IMR-90 (cell line): ENCODE data around the gene HMGCLL1. TPM values are rescaled to one million over a fixed set of nuclear protein-coding genes. Genes with fewer than 3 reads are reported as not detected.

ENCODE experiments used
- ATAC-seq: fragments of 200-7000 bp; cut with Tn5 transposase; 2 replicates; pipeline ENCODE4 v1.9.1; 2020; ENCODE audit warnings: low read depth, mild to moderate bottlenecking, moderate library complexity
- BruUV-seq: library from RNA; stranded (reverse); fragments of 400-500 nt; replicated peaks from 2 replicates; lab custom pipeline; 2021; lab: Mats Ljungman, UMichigan
- CTCF ChIA-PET: fragments of 300-600 bp; formaldehyde crosslinking; extraction: SDS; loops from one replicate; lab custom pipeline; 2021; ENCODE audit warnings: antibody characterized with exemption; lab: Yijun Ruan, JAX
- POLR2A ChIA-PET: fragments of 300-600 bp; sonication (Branson Sonifier 250); formaldehyde crosslinking; loops from one replicate; lab custom pipeline; 2022; ENCODE audit warnings: antibody characterized with exemption; ENCODE audit not compliant: unreplicated experiment; lab: Charles Lee
- DNase-seq: peaks from one replicate; pipeline ENCODE4 v3.0.0; 2013
- H2AFZ ChIP-seq: replicated peaks from 2 replicates; pipeline ENCODE3; 2013; ENCODE audit warnings: low read length, mild to moderate bottlenecking; ENCODE audit not compliant: poor library complexity
- H2AK5ac ChIP-seq: 2 replicates; pipeline ENCODE4 v1.6.1; 2013; ENCODE audit warnings: low read depth, low read length, inconsistent platforms
- H2AK9ac ChIP-seq: replicated peaks from 2 replicates; pipeline ENCODE3; 2013; ENCODE audit warnings: mild to moderate bottlenecking, low read depth, low read length, moderate library complexity; ENCODE audit not compliant: poor library complexity
- H2BK120ac ChIP-seq: 2 replicates; pipeline ENCODE4 v1.6.1; 2013; ENCODE audit warnings: low read depth, low read length, inconsistent platforms
- H2BK15ac ChIP-seq: 3 replicates; pipeline ENCODE4 v1.6.1; 2013; ENCODE audit warnings: low read depth, low read length, inconsistent platforms
- H2BK20ac ChIP-seq: 2 replicates; pipeline ENCODE4 v1.6.1; 2013; ENCODE audit warnings: low read depth, mild to moderate bottlenecking, inconsistent platforms, low read length, moderate library complexity
- H2BK5ac ChIP-seq: 2 replicates; pipeline ENCODE4 v1.6.1; 2013; ENCODE audit warnings: mild to moderate bottlenecking, low read depth, low read length, inconsistent platforms; ENCODE audit not compliant: poor library complexity, severe bottlenecking
- H3K14ac ChIP-seq: replicated peaks from 2 replicates; pipeline ENCODE4 v1.6.1; 2013; ENCODE audit warnings: low read depth, low read length, inconsistent platforms
- H3K18ac ChIP-seq: 2 replicates; pipeline ENCODE4 v1.6.1; 2013; ENCODE audit warnings: low read depth, low read length, control low read depth
- H3K23ac ChIP-seq: 2 replicates; pipeline ENCODE4 v1.6.1; 2013; ENCODE audit warnings: low read depth, low read length, inconsistent platforms
- H3K27ac ChIP-seq: 2 replicates; pipeline ENCODE4 v1.5.1; 2013; ENCODE audit warnings: mild to moderate bottlenecking, control low read depth, low read length; ENCODE audit not compliant: insufficient read depth
- H3K27me3 ChIP-seq: 2 replicates; pipeline ENCODE4 v1.6.1; 2013; ENCODE audit warnings: low read length; ENCODE audit not compliant: control insufficient read depth, insufficient read depth
- H3K36me3 ChIP-seq: 2 replicates; pipeline ENCODE4 v1.6.1; 2013; ENCODE audit warnings: low read length, mixed read lengths; ENCODE audit not compliant: control insufficient read depth, insufficient read depth
- H3K4ac ChIP-seq: 2 replicates; pipeline ENCODE4 v1.6.1; 2013; ENCODE audit warnings: low read depth, low read length, inconsistent platforms
- H3K4me1 ChIP-seq: 2 replicates; pipeline ENCODE4 v1.6.1; 2013; ENCODE audit warnings: low read length, mixed read lengths; ENCODE audit not compliant: control insufficient read depth, insufficient read depth
- H3K4me2 ChIP-seq: 2 replicates; pipeline ENCODE4 v1.6.1; 2013; ENCODE audit warnings: low read depth, mild to moderate bottlenecking, control low read depth, low read length, moderate library complexity
- H3K4me3 ChIP-seq: 2 replicates; pipeline ENCODE4 v1.5.1; 2013; ENCODE audit warnings: low read depth, mild to moderate bottlenecking, control low read depth, low read length, moderate library complexity; ENCODE audit not compliant: insufficient read depth
- H3K56ac ChIP-seq: 2 replicates; pipeline ENCODE4 v1.6.1; 2013; ENCODE audit warnings: low read length, inconsistent platforms; ENCODE audit not compliant: insufficient read depth; ENCODE audit errors: extremely low read depth
- H3K79me1 ChIP-seq, 2 experiments: 2 replicates each; pipeline ENCODE4 v1.6.1; 2013; ENCODE audit warnings: low read length in 2 of 2, inconsistent platforms in 1 of 2, low read depth in 1 of 2
- H3K9ac ChIP-seq: 2 replicates; pipeline ENCODE4 v1.6.1; 2013; ENCODE audit warnings: low read depth, low read length, control low read depth
- H3K9me1 ChIP-seq: 2 replicates; pipeline ENCODE4 v1.6.1; 2013; ENCODE audit warnings: low read length, inconsistent platforms; ENCODE audit not compliant: insufficient read depth
- H3K9me3 ChIP-seq: 2 replicates; pipeline ENCODE4 v1.6.1; 2013; ENCODE audit warnings: low read length; ENCODE audit not compliant: control insufficient read depth, insufficient read depth
- H4K20me1 ChIP-seq: 2 replicates; pipeline ENCODE4 v1.6.1; 2013; ENCODE audit warnings: low read length, inconsistent platforms; ENCODE audit not compliant: insufficient read depth
- H4K5ac ChIP-seq: 2 replicates; pipeline ENCODE4 v1.6.1; 2013; ENCODE audit warnings: mild to moderate bottlenecking, low read depth, low read length, control low read depth
- H4K8ac ChIP-seq, 2 experiments: 2 replicates each; pipeline ENCODE4 v1.6.1; 2013; ENCODE audit warnings: low read depth in 2 of 2, low read length in 2 of 2, control low read depth in 1 of 2, inconsistent platforms in 1 of 2
- H4K91ac ChIP-seq: 2 replicates; pipeline ENCODE4 v1.6.1; 2013; ENCODE audit warnings: low read depth, low read length, inconsistent platforms; ENCODE audit not compliant: insufficient read depth
- RFX5 ChIP-seq: IDR thresholded peaks from 2 replicates; pipeline ENCODE4 v1.8.0; 2012; ENCODE audit warnings: low read depth, mild to moderate bottlenecking, low read length, moderate library complexity
- WGBS, 2 experiments: methylation state at CpG; one replicate each; pipeline versions ENCODE4 v1.1.5 to v1.1.7; 2013; ENCODE audit warnings: missing lambda C conversion rate in 2 of 2; ENCODE audit not compliant: insufficient read length in 1 of 2; ENCODE audit errors: extremely low coverage in 2 of 2; 5-methylcytosine and 5-hydroxymethylcytosine counted together
- dilution Hi-C: fragments of 300-500 bp; cut with HindIII; formaldehyde crosslinking; loops from one replicate; pipeline ENCODE4 v1.14.3; 2018; ENCODE audit warnings: low sequenced_read_pairs; ENCODE audit not compliant: unreplicated experiment
- in situ Hi-C: fragments of 300-500 bp; cut with MboI; formaldehyde crosslinking; loops from 3 replicates; pipeline ENCODE4 v1.14.3; 2019; ENCODE audit warnings: low sequenced_read_pairs, inconsistent platforms, mixed read lengths
- intact Hi-C: fragments of 100-400 bp; cut with micrococcal nuclease; formaldehyde crosslinking; loops from 2 replicates; pipeline ENCODE4 v1.10.0; 2022
- polyA plus RNA-seq, 3 experiments: library from polyadenylated mRNA; depleted of rRNA; stranded (reverse); fragments of >200 nt; gene quantifications; 2 replicates each; pipeline ENCODE4 v1.2.3, GENCODE V29; 2012; ENCODE audit warnings: low replicate concordance in 1 of 3
- total RNA-seq: library from RNA; depleted of rRNA; stranded (reverse); fragments of >200 nt; gene quantifications from 2 replicates; pipeline ENCODE4 v1.2.3, GENCODE V29; 2012
- TF ChIP-seq, protein P1 (sequence below): fragments of 150-350 bp; IDR thresholded peaks from 2 replicates; pipeline ENCODE4 v1.6.1; 2016; ENCODE audit warnings: low read depth, mild to moderate bottlenecking, low read length, moderate library complexity, borderline replicate concordance

Gene HMGCLL1
- total and polyA plus RNA-seq, 2 of the 4 experiments (the other 2 are of a cell fraction) = 0.03 TPM; not detected in 1

- H2BK20ac ChIP-seq = no peak overlapping the region
- no peak overlapping the region for H4K91ac ChIP-seq
- no peak overlapping the region; the same call in 1 of the 2 replicates for H3K14ac ChIP-seq
- H3K27ac ChIP-seq = no peak overlapping the region
- H2AK5ac ChIP-seq = no peak overlapping the region
- H4K8ac ChIP-seq = no peak overlapping the region
- no peak overlapping the region for H2AFZ ChIP-seq
- H3K9me3 ChIP-seq = no peaks in the 10 kb centered on the region
- ATAC-seq (no peak), DNase-seq (no peak)
- in situ Hi-C loops = no loop called here
- no peak overlapping the region for H3K4me3 ChIP-seq
- POLR2A ChIA-PET = no interaction called here
- H4K20me1 ChIP-seq = no peaks in the 10 kb centered on the region
- no peaks in the 10 kb centered on the region for H3K9me1 ChIP-seq
- no peak overlapping the region for H4K5ac ChIP-seq
- no TSS peak for BruUV-seq
- CTCF ChIA-PET = interaction anchor here (1.0 kb wide), 1 partner anchor 10 kb away, joined by 3 read pairs; no protein-coding TSS in a partner anchor
- H3K56ac ChIP-seq = no peak overlapping the region
- no peak overlapping the region for H3K23ac ChIP-seq
- no peak overlapping the region for H2BK5ac ChIP-seq
- no peak overlapping the region for H3K4ac ChIP-seq
- no peak overlapping the region for H3K18ac ChIP-seq
- H2BK120ac ChIP-seq = no peak overlapping the region
- no peaks in the 10 kb centered on the region for H3K36me3 ChIP-seq
- no peak overlapping the region for H2BK15ac ChIP-seq
- intact Hi-C loops = no loop called here
- no peaks in the 10 kb centered on the region for H3K79me1 ChIP-seq
- H3K4me1 ChIP-seq = no peaks in the 10 kb centered on the region
- WGBS, 2 experiments = 100% methylated on average over 2 of the region's 3 CpGs; no CpG with 5 or more reads in 1 of the 2 experiments
- H2AK9ac ChIP-seq = no peak overlapping the region
- no peak overlapping the region for H3K9ac ChIP-seq
- no peak overlapping the region for H3K4me2 ChIP-seq
- H3K27me3 ChIP-seq = no peaks in the 10 kb centered on the region
- dilution Hi-C loops = no loop called here
- TF ChIP-seq, protein P1, sequence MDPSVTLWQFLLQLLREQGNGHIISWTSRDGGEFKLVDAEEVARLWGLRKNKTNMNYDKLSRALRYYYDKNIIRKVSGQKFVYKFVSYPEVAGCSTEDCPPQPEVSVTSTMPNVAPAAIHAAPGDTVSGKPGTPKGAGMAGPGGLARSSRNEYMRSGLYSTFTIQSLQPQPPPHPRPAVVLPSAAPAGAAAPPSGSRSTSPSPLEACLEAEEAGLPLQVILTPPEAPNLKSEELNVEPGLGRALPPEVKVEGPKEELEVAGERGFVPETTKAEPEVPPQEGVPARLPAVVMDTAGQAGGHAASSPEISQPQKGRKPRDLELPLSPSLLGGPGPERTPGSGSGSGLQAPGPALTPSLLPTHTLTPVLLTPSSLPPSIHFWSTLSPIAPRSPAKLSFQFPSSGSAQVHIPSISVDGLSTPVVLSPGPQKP = no peak
- no peak for TF ChIP-seq RFX5
Measured at GRCh38 chr6:55524441-55524840, 54.6 kb downstream of the HMGCLL1 start.
